Activated CD8-positive, alpha-beta T cell treated with anti-CD3 and anti-CD28 coated beads for 36 hours (primary cell): Measurements from ENCODE around the gene SMAP1. TPM values are rescaled to one million over a fixed set of nuclear protein-coding genes. Genes with fewer than 3 reads are reported as not detected.

Experiments used
- ATAC-seq: fragments of 200-7000 bp; cut with Tn5 transposase; one replicate; pipeline ENCODE4 v1.10.0; 2021; ENCODE audit warnings: mild to moderate bottlenecking, moderate library complexity
- CTCF ChIA-PET: fragments of 350-600 bp; sonication (Branson Sonifier 250); formaldehyde crosslinking; loops from one replicate; lab custom pipeline; 2021; ENCODE audit warnings: antibody characterized with exemption; lab: Charles Lee
- POLR2A ChIA-PET: fragments of 350-600 bp; sonication (Branson Sonifier 250); formaldehyde crosslinking; loops from one replicate; lab custom pipeline; 2021; ENCODE audit warnings: antibody characterized with exemption; lab: Charles Lee
- DNase-seq: peaks from one replicate; pipeline ENCODE4 v3.0.0-alpha.2; 2020
- H3K27ac Mint-ChIP-seq: one replicate; pipeline ENCODE4 v1.8.0; 2021; ENCODE audit warnings: mild to moderate bottlenecking, mixed read lengths
- H3K27me3 Mint-ChIP-seq: one replicate; pipeline ENCODE4 v1.8.0; 2021; ENCODE audit warnings: mixed read lengths
- H3K36me3 Mint-ChIP-seq: one replicate; pipeline ENCODE4 v1.8.0; 2021; ENCODE audit warnings: low read depth, mixed read lengths
- H3K4me1 Mint-ChIP-seq: one replicate; pipeline ENCODE4 v1.8.0; 2021; ENCODE audit warnings: low read depth, mixed read lengths
- H3K4me3 Mint-ChIP-seq: one replicate; pipeline ENCODE4 v1.8.0; 2021; ENCODE audit warnings: mild to moderate bottlenecking, moderate library complexity, mixed read lengths
- H3K9me3 Mint-ChIP-seq: one replicate; pipeline ENCODE4 v1.8.0; 2021; ENCODE audit warnings: mixed read lengths
- CTCF ChIP-seq: fragments of 200-600 bp; IDR thresholded peaks from one replicate; pipeline ENCODE4 v1.8.0; 2022; ENCODE audit warnings: antibody characterized with exemption, mild to moderate bottlenecking
- intact Hi-C: fragments of 100-400 bp; cut with micrococcal nuclease; formaldehyde crosslinking; loops from one replicate; pipeline ENCODE4 v1.10.0; 2022
- total RNA-seq, 2 experiments: library from RNA; stranded (reverse); gene quantifications; one replicate each; pipeline ENCODE4 v1.2.3, GENCODE V29; 2021

SMAP1 gene
- total RNA-seq, 2 experiments from 2014 or later = 24.1 to 26.3 TPM

GRCh38 chr6:70673054-70673453 is 5.4 kb downstream of the SMAP1 start:
- H3K4me1 Mint-ChIP-seq = peaks cover 63% of the 10 kb centered on the region
- TF ChIP-seq CTCF = no peak
- CTCF ChIA-PET = interaction anchor here (1.0 to 3.2 kb wide), 7 partner anchors 9 to 152 kb away, joined by 3 to 9 read pairs (median 6); no protein-coding TSS in a partner anchor
- H3K9me3 Mint-ChIP-seq = no peaks in the 10 kb centered on the region
- POLR2A ChIA-PET = interaction anchor here (0.6 to 1.2 kb wide), 3 partner anchors 9 to 131 kb away, joined by 3 to 5 read pairs (median 3); no protein-coding TSS in a partner anchor
- H3K36me3 Mint-ChIP-seq = peaks cover 3% of the 10 kb centered on the region
- no peaks in the 10 kb centered on the region for H3K27me3 Mint-ChIP-seq
- ATAC-seq (no peak), DNase-seq (no peak)
- peak overlapping the region; percentile 9 for H3K27ac Mint-ChIP-seq
- intact Hi-C loops = no loop called here
- no peak overlapping the region for H3K4me3 Mint-ChIP-seq

- ChIA-PET CTCF (interaction anchor here (1.0 to 3.2 kb wide), 4 partner anchors 11 to 153 kb away, joined by 6 to 9 read pairs (median 6); no protein-coding TSS in a partner anchor), POLR2A (interaction anchor here (1.2 kb wide), 1 partner anchor 11 kb away, joined by 5 read pairs; no protein-coding TSS in a partner anchor)
Observed at GRCh38 chr6:70673601-70674000, 5.9 kb downstream of the SMAP1 start.

GRCh38 chr6:70675822-70676221 is 8.1 kb downstream of the SMAP1 start:
- ATAC-seq (no peak), DNase-seq (no peak)
- no peak overlapping the region for H3K4me3 Mint-ChIP-seq
- no peaks in the 10 kb centered on the region for H3K9me3 Mint-ChIP-seq
- H3K27me3 Mint-ChIP-seq = no peaks in the 10 kb centered on the region
- intact Hi-C loops = no loop called here
- H3K36me3 Mint-ChIP-seq = peaks cover 4% of the 10 kb centered on the region
- no peak overlapping the region for H3K27ac Mint-ChIP-seq
- no peak for TF ChIP-seq CTCF
- ChIA-PET CTCF (no interaction called here), POLR2A (no interaction called here)
- peaks cover 49% of the 10 kb centered on the region for H3K4me1 Mint-ChIP-seq

More at GRCh38 chr6:70673601-70674000, 5.9 kb downstream of the SMAP1 start:
- ATAC-seq (peak; percentile 70), DNase-seq (peak; percentile 12)
- H3K27me3 Mint-ChIP-seq = no peaks in the 10 kb centered on the region
- H3K27ac Mint-ChIP-seq = no peak overlapping the region
- H3K4me1 Mint-ChIP-seq = peaks cover 66% of the 10 kb centered on the region
- intact Hi-C loops = no loop called here
- TF ChIP-seq CTCF = no peak
- H3K36me3 Mint-ChIP-seq = peaks cover 3% of the 10 kb centered on the region
- no peaks in the 10 kb centered on the region for H3K9me3 Mint-ChIP-seq
- no peak overlapping the region for H3K4me3 Mint-ChIP-seq

GRCh38 chr6:70676821-70677220 is 9.1 kb downstream of the SMAP1 start:
- ChIA-PET CTCF (no interaction called here), POLR2A (interaction anchor here (1.0 to 1.2 kb wide), 3 partner anchors 8 to 143 kb away, joined by 3 read pairs; no protein-coding TSS in a partner anchor)
- no peak for TF ChIP-seq CTCF
- Mint-ChIP-seq H3K27me3 (no peaks in the 10 kb centered on the region), H3K27ac (no peak overlapping the region), H3K4me3 (no peak overlapping the region), H3K4me1 (peaks cover 40% of the 10 kb centered on the region), H3K9me3 (no peaks in the 10 kb centered on the region), H3K36me3 (peaks cover 4% of the 10 kb centered on the region)
- no peak for ATAC-seq
- intact Hi-C loops = no loop called here
- no peak for DNase-seq

GRCh38 chr6:70680396-70680795 is 12.7 kb downstream of the SMAP1 start:
- Mint-ChIP-seq H3K27ac (no peak overlapping the region), H3K27me3 (no peaks in the 10 kb centered on the region), H3K36me3 (peaks cover 2% of the 10 kb centered on the region), H3K9me3 (no peaks in the 10 kb centered on the region), H3K4me1 (peaks cover 33% of the 10 kb centered on the region), H3K4me3 (no peak overlapping the region)
- no peak for DNase-seq
- ATAC-seq = no peak
- ChIA-PET CTCF (interaction anchor here (1.7 kb wide), 1 partner anchor 311 kb away, joined by 4 read pairs; no protein-coding TSS in a partner anchor), POLR2A (no interaction called here)
- intact Hi-C loops = no loop called here
- TF ChIP-seq CTCF = no peak
